ENCODE results near the gene BICC1.

Gene BICC1

DNA sequence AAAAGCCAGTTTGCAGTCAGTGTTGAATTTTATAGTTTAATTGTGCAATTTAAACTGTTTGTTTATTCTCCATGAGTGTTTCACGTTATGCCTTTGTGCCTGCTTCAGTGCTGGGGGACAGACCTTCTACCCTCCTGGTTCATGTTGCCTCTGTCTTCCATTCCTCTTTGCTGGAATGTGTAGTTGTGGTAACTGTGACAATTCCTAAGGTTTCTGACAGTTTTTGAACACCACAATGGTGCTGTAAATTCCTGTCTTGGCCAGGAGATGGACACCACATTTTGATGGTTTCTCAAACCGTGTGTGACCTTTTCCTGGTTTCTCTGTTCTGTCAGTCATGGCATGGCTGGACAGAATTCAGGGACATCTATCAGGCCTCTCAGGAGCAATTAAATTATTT, 201.7 kb downstream of the BICC1 start:
- no peak for TF ChIP-seq CTCF (IDR thresholded peaks at IDR 0.05; ENCODE audit: insufficient read depth, low read length, missing control alignments)
- ChIA-PET CTCF (interaction anchor here (1.0 to 1.9 kb wide), 2 partner anchors 9 to 29 kb away, joined by 3 to 4 read pairs; no protein-coding TSS in a partner anchor), POLR2A (no interaction called here)
- no peak for DNase-seq (ENCODE audit: low read depth, low spot score)
- no peak overlapping the region for H3K4me3 ChIP-seq (ENCODE audit: low read depth, low read length)

DNA sequence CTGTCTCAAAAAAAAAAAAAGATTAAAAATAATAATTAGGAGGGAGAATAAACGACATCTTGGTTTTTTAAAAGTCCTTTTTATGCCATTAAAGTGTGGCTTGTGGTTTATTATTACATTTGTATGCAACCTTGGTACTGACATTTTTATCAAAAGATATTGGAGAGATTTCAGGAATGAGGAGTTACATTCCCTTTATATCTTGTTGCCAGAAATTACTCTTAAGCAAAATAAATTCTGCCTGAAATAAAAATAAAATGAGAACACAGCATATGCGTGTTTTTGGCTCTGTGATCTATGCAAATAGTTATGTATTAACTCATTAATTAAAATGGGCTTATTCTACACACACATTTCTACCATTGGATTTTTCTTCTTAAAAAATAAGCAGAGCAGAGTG, 202.4 kb downstream of the BICC1 start:
- DNase-seq (ENCODE audit: low read depth, low spot score): no peak
- ChIA-PET POLR2A (no interaction called here), CTCF (no interaction called here)
- H3K4me3 ChIP-seq (ENCODE audit: low read depth, low read length): no peak overlapping the region
- TF ChIP-seq CTCF (IDR thresholded peaks at IDR 0.05; ENCODE audit: insufficient read depth, low read length, missing control alignments): no peak

DNA sequence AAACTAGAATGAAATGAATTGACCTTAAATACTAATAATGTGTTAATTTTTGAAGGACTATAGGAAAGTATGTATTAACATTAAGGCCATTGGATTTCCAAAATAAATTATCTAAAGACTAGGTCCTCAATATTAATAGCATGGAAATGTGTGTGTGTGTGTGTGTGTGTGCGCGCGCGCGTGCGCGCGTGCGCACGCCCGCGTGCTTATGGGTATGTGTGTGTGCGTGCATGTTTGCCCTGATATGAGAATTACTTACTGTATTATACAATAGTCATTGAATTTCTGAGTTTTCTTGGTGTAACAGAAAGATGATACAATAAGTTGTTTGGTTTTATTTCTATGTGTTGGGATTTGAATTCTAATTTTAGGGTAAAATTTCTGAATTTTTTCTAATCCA, 205.9 kb downstream of the BICC1 start:
- no peak for DNase-seq (ENCODE audit: low read depth, low spot score)
- TF ChIP-seq CTCF (IDR thresholded peaks at IDR 0.05; ENCODE audit: insufficient read depth, low read length, missing control alignments): no peak
- ChIA-PET POLR2A (no interaction called here), CTCF (no interaction called here)
- H3K4me3 ChIP-seq (ENCODE audit: low read depth, low read length): no peak overlapping the region

DNA sequence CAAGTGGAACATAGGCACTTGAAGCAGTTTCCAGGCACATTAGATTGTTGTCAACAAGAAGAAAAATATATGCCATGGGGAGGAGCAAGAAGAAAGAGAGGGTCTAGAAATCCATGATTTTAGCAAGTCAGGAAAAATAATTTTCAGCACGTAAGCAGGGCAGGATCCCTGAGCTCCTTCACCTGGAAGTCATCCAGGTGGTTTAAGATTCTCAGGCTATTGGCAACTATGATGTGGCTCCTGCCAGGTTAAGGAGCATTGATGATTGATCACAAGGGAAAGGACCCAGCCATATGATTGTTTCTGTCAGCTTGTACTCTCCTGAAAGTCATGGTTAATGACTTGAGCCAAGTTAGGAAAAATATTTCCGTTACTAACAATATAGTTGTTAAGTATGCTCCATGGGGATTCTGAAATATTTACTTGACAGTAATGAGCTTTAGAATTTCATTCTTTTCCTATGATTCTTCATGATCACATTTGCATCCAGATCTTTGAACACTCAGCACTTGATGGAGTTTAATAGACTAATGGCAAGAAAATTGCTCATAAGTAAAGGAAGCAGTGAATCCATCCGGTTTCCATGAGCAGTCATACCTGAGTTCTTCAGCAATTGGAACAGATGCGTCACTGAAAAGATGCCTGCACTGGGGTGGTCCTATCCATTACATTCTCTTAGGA, 209.1 kb downstream of the BICC1 start:
- H3K4me3 ChIP-seq (ENCODE audit: low read depth, low read length): no peak overlapping the region
- DNase-seq (ENCODE audit: low read depth, low spot score): no peak
- CTCF ChIA-PET: interaction anchor here (1.1 kb wide), 1 partner anchor 307 kb away, joined by 4 read pairs; no protein-coding TSS in a partner anchor
- no peak for TF ChIP-seq CTCF (IDR thresholded peaks at IDR 0.05; ENCODE audit: insufficient read depth, low read length, missing control alignments)
- POLR2A ChIA-PET: no interaction called here

DNA sequence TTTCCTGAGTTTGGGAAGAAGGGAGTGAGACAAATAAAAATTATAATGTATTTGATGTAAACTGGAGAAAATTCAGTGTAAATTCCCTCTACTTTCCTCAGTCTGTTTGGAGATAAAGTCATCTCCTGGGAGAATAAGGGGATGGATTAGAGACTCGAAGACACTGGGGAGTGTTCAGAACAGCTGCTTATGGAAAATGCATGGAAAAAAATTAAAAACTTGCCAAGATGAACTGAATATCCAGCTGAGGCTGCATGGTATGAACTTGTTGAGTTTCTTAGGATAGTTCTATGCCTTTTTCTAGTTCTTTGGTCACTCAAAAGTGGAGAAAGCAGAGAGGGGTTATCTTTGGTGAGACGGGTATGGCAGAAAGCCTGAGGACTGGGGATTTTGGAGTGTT, 210.5 kb downstream of the BICC1 start:
- TF ChIP-seq CTCF (IDR thresholded peaks at IDR 0.05; ENCODE audit: insufficient read depth, low read length, missing control alignments): no peak
- no peak overlapping the region for H3K4me3 ChIP-seq (ENCODE audit: low read depth, low read length)
- CTCF ChIA-PET: interaction anchor here (0.5 to 1.8 kb wide), 3 partner anchors 9 to 228 kb away, joined by 3 to 6 read pairs (median 3); no protein-coding TSS in a partner anchor
- no peak for DNase-seq (ENCODE audit: low read depth, low spot score)
- POLR2A ChIA-PET: no interaction called here

- ChIA-PET CTCF (interaction anchor here (0.9 to 1.8 kb wide), 3 partner anchors 8 to 228 kb away, joined by 3 to 6 read pairs (median 4); no protein-coding TSS in a partner anchor), POLR2A (no interaction called here)
- no peak overlapping the region for H3K4me3 ChIP-seq (ENCODE audit: low read depth, low read length)
- TF ChIP-seq CTCF (IDR thresholded peaks at IDR 0.05; ENCODE audit: insufficient read depth, low read length, missing control alignments): no peak
- DNase-seq (ENCODE audit: low read depth, low spot score): no peak
Measured at GRCh38 chr10:58723966-58724365, 211.3 kb downstream of the BICC1 start.

Data from AG04449 (cell line).